HepG2 (cell line): Measurements from ENCODE around the gene CBX2. TPM values are rescaled to one million over a fixed set of nuclear protein-coding genes. Genes with fewer than 3 reads are reported as not detected.
A peak's percentile ranks its signal among the peaks of the same experiment; 100 is the strongest.

Source experiments
- AGO1 ChIP-seq: fragments of 200-400 bp; formaldehyde crosslinking; IDR thresholded peaks from 2 replicates; pipeline ENCODE4 v1.6.1; 2017; ENCODE audit warnings: mild to moderate bottlenecking, low read depth, low read length, moderate library complexity; ENCODE audit not compliant: poor library complexity, severe bottlenecking
- AHR ChIP-seq: IDR thresholded peaks from 2 replicates; pipeline ENCODE4 v1.6.1; 2018; ENCODE audit warnings: missing genetic modification reagents, missing compliant biosample characterization
- BORCS8-MEF2B ChIP-seq: sonication (generic); formaldehyde crosslinking; IDR thresholded peaks from 2 replicates; pipeline ENCODE4 v1.8.0; 2022; ENCODE audit warnings: mild to moderate bottlenecking, missing genetic modification reagents
- DMAP1 ChIP-seq: IDR thresholded peaks from 2 replicates; pipeline ENCODE4 v1.6.1; 2016
- ELF4 ChIP-seq: sonication (generic); formaldehyde crosslinking; IDR thresholded peaks from 2 replicates; pipeline ENCODE4 v1.5.0; 2020; ENCODE audit warnings: missing genetic modification reagents, mild to moderate bottlenecking, moderate library complexity, borderline replicate concordance
- HNF4G ChIP-seq, 2 experiments: sonication (generic) in 1 of 2; formaldehyde crosslinking in 1 of 2; IDR thresholded peaks; 2 replicates each; pipeline versions ENCODE4 v1.4.0 to v1.6.1; 2011 to 2020; ENCODE audit warnings: borderline replicate concordance in 2 of 2, low read depth in 2 of 2, mild to moderate bottlenecking in 2 of 2, low read length in 1 of 2, missing genetic modification reagents in 1 of 2, moderate library complexity in 1 of 2
- MAFK ChIP-seq, 2 experiments: IDR thresholded peaks in 1 of 2; conservative IDR thresholded peaks in 1 of 2; 2 replicates each; pipeline ENCODE4 v1.6.1; 2011; ENCODE audit warnings: improper control_type of control experiment in 2 of 2, low read length in 2 of 2
- MAZ ChIP-seq, 2 experiments: sonication (generic) in 1 of 2; formaldehyde crosslinking in 1 of 2; IDR thresholded peaks; 2 replicates each; pipeline versions ENCODE4 v1.5.0 to v1.6.1; 2012 to 2020; ENCODE audit warnings: low read depth in 2 of 2, mild to moderate bottlenecking in 2 of 2, borderline replicate concordance in 1 of 2, improper control_type of control experiment in 1 of 2, low read length in 1 of 2, missing genetic modification reagents in 1 of 2, moderate library complexity in 1 of 2
- PITX1 ChIP-seq: sonication (generic); formaldehyde crosslinking; IDR thresholded peaks from 2 replicates; pipeline ENCODE4 v1.5.1; 2020; ENCODE audit warnings: mild to moderate bottlenecking, missing genetic modification reagents
- POLR2AphosphoS2 ChIP-seq: IDR thresholded peaks from 2 replicates; pipeline ENCODE4 v1.6.1; 2011; ENCODE audit warnings: low read depth, low read length, improper control_type of control experiment
- SMARCE1 ChIP-seq: fragments of 450-650 bp; IDR thresholded peaks from 2 replicates; pipeline ENCODE4 v1.6.1; 2017; ENCODE audit warnings: borderline replicate concordance
- TMF1 ChIP-seq: sonication (generic); formaldehyde crosslinking; IDR thresholded peaks from 2 replicates; pipeline ENCODE4 v1.8.1; 2022; ENCODE audit warnings: low read depth, missing genetic modification reagents
- ZNF224 ChIP-seq: sonication (generic); formaldehyde crosslinking; IDR thresholded peaks from 2 replicates; pipeline ENCODE4 v1.5.0; 2020; ENCODE audit warnings: mild to moderate bottlenecking, missing genetic modification reagents
- ZNF232 ChIP-seq: sonication (generic); formaldehyde crosslinking; IDR thresholded peaks from 2 replicates; pipeline ENCODE4 v1.4.0; 2020; ENCODE audit warnings: missing genetic modification reagents, borderline replicate concordance
- ZNF234 ChIP-seq: sonication (generic); formaldehyde crosslinking; conservative IDR thresholded peaks from 2 replicates; pipeline ENCODE4 v1.5.1; 2020; ENCODE audit warnings: mild to moderate bottlenecking, missing genetic modification reagents
- ZNF510 ChIP-seq: sonication (generic); formaldehyde crosslinking; IDR thresholded peaks from 2 replicates; pipeline ENCODE4 v1.4.0; 2020; ENCODE audit warnings: low read depth, mild to moderate bottlenecking, missing genetic modification reagents
- ZNF552 ChIP-seq: sonication (generic); formaldehyde crosslinking; IDR thresholded peaks from 2 replicates; pipeline ENCODE4 v1.9.0; 2022; ENCODE audit warnings: missing genetic modification reagents, mild to moderate bottlenecking, borderline replicate concordance
- ZNF709 ChIP-seq: sonication (generic); formaldehyde crosslinking; IDR thresholded peaks from 2 replicates; pipeline ENCODE4 v1.5.0; 2020; ENCODE audit warnings: mild to moderate bottlenecking, missing genetic modification reagents
- ZNF75D ChIP-seq: sonication (generic); formaldehyde crosslinking; IDR thresholded peaks from 2 replicates; pipeline ENCODE4 v1.8.1; 2023; ENCODE audit warnings: missing genetic modification reagents, mild to moderate bottlenecking, borderline replicate concordance
- ZNF780A ChIP-seq: sonication (generic); formaldehyde crosslinking; IDR thresholded peaks from 2 replicates; pipeline ENCODE4 v1.8.0; 2022; ENCODE audit warnings: mild to moderate bottlenecking, missing genetic modification reagents, moderate library complexity
- ZSCAN31 ChIP-seq: sonication (generic); formaldehyde crosslinking; IDR thresholded peaks from 2 replicates; pipeline ENCODE4 v1.5.0; 2020; ENCODE audit warnings: low read depth, mild to moderate bottlenecking, missing genetic modification reagents
- polyA plus RNA-seq, 8 experiments: library from polyadenylated mRNA; depleted of rRNA in 3 of 8; stranded (reverse) in 7 of 8; unstranded in 1 of 8; fragments of >200 nt; fragmentation: Illumina TruSeq in 4 of 8; extraction: Trizol in 4 of 8; gene quantifications; 2 replicates each; pipeline versions ENCODE4 v1.2.1 to v1.2.3, GENCODE V29; 2011 to 2016; ENCODE audit warnings: low read depth in 4 of 8, missing spikeins in 1 of 8, mixed read lengths in 1 of 8; ENCODE audit not compliant: insufficient read depth in 1 of 8
- total RNA-seq, 5 experiments: library from RNA; depleted of rRNA; stranded (reverse); fragments of >200 nt; fragmentation: Illumina TruSeq; extraction: Trizol; gene quantifications; 2 replicates each; pipeline ENCODE4 v1.2.3, GENCODE V29; 2016; ENCODE audit warnings: low read depth in 1 of 5
- TF ChIP-seq, protein P1 (sequence below): sonication (generic); formaldehyde crosslinking; IDR thresholded peaks from 2 replicates; pipeline ENCODE4 v1.5.0; 2020; ENCODE audit warnings: missing genetic modification reagents
- TF ChIP-seq, protein P2 (sequence below): sonication (generic); formaldehyde crosslinking; IDR thresholded peaks from 2 replicates; pipeline ENCODE4 v1.8.1; 2023; ENCODE audit warnings: mild to moderate bottlenecking, moderate library complexity, missing genetic modification reagents
- TF ChIP-seq, protein P3 (sequence below): fragments of 450-650 bp; IDR thresholded peaks from 2 replicates; pipeline ENCODE4 v1.6.1; 2016

The CBX2 gene
- total and polyA plus RNA-seq, 2 of the 13 experiments (the other 11 are each of a cell fraction or from before 2014, with no cell fraction given), result 14.5 to 31.1 TPM

DNA sequence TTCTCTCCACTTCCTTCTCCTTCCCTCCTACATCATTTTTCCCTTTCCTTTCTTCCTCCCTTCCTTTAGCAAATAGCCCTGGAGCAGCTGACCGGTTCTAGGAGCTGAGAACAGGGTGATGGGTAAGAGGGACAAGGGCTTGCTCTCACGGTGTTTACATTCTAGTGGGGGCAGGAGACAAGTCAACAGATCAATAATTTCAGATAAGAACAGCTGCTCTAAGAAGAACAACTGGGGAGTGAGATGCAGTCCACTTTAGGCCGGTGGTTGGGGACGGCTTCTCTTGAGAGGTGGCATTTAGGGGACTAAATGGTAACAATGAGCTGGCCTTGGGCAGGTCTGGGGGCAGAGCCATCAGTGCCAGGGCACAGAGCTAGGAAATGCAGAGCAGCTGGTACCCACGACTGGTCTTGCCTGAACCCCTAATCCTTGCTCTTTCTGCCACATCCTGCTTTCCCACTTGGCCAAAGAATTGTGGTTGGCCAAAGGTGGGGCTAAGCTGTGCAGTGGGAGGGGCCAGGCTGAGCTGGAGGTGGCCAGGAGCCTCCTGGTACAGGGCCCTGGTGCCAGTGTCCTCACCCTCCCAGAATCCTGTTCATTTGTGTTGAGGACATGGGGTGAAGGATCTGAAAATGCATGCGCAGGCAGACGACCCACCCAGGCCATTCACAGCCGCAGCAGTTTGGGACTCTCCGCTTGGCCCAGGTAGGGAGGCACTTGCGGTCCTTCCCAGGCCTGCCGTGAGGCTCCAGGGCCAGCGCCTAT is 43.6 kb downstream of the CBX2 start (continued):
- no peak for TF ChIP-seq ZNF234 (CRISPR knock-in tag)
- no peak for TF ChIP-seq ZNF510 (CRISPR knock-in tag)
- peak; percentile 45; the same call in 1 of the 2 replicates for TF ChIP-seq AHR (CRISPR knock-in tag)
- no peak for TF ChIP-seq SMARCE1
- no peak for TF ChIP-seq TMF1 (CRISPR knock-in tag)
- peak; percentile 68 for TF ChIP-seq ZNF709 (CRISPR knock-in tag)
- TF ChIP-seq MAFK (conservative IDR thresholded peaks at IDR 0.05 in 1 of 2, IDR thresholded peaks at IDR 0.05 in 1 of 2; ENCODE audit: low read length in 2 of 2), result no peak
- TF ChIP-seq, protein P1, sequence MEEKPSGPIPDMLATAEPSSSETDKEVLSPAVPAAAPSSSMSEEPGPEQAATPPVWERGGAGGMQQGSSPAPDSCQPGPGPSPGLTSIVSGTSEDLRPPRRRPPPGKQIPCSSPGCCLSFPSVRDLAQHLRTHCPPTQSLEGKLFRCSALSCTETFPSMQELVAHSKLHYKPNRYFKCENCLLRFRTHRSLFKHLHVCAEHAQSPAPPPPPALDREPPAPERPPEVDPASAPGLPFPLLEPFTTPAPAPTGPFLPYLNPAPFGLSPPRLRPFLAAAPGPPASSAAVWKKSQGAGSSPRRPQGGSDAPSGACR (CRISPR knock-in tag), result peak; percentile 74; the same call in 1 of the 2 replicates
- peak; percentile 75 for TF ChIP-seq HNF4G (IDR thresholded peaks at IDR 0.05; ENCODE audit: borderline replicate concordance, low read depth, low read length)
- TF ChIP-seq HNF4G (CRISPR knock-in tag; IDR thresholded peaks at IDR 0.05; ENCODE audit: borderline replicate concordance, low read depth), result peak; percentile 52
- TF ChIP-seq MAZ (IDR thresholded peaks at IDR 0.05; ENCODE audit: borderline replicate concordance, low read depth, low read length), result peak; percentile 53; the same call in 1 of the 2 replicates
- peak; percentile 88 for TF ChIP-seq MAZ (CRISPR knock-in tag; IDR thresholded peaks at IDR 0.05; ENCODE audit: low read depth)
- TF ChIP-seq ZNF224 (CRISPR knock-in tag), result no peak
- no peak for TF ChIP-seq BORCS8-MEF2B (CRISPR knock-in tag)
- no peak for TF ChIP-seq ZNF552
- no peak for TF ChIP-seq ELF4
- no peak for TF ChIP-seq ZNF75D (CRISPR knock-in tag)
- TF ChIP-seq PITX1, result peak; percentile 93
- peak; percentile 40; the same call in 1 of the 2 replicates for TF ChIP-seq ZSCAN31 (CRISPR knock-in tag)
- no peak for TF ChIP-seq ZNF780A
- TF ChIP-seq, protein P2, sequence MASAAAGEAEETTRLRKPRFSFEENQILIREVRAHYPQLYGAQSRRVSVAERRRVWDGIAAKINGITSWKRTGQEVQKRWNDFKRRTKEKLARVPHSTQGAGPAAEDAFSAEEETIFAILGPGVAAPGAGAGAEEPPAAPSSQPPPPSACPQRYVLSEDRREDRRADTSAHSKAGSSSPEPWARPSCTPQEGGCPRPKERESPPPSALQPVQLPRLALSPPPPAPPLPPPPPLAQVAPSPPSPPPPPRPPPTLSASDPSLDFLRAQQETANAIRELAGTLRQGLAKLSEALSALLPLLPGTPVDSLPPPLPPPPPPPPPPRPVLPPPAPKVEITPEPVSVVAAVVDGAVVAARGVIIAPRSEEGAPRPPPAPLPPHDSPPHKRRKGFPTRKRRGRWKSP, result peak; percentile 84; the same call in 1 of the 2 replicates
- TF ChIP-seq, protein P3, sequence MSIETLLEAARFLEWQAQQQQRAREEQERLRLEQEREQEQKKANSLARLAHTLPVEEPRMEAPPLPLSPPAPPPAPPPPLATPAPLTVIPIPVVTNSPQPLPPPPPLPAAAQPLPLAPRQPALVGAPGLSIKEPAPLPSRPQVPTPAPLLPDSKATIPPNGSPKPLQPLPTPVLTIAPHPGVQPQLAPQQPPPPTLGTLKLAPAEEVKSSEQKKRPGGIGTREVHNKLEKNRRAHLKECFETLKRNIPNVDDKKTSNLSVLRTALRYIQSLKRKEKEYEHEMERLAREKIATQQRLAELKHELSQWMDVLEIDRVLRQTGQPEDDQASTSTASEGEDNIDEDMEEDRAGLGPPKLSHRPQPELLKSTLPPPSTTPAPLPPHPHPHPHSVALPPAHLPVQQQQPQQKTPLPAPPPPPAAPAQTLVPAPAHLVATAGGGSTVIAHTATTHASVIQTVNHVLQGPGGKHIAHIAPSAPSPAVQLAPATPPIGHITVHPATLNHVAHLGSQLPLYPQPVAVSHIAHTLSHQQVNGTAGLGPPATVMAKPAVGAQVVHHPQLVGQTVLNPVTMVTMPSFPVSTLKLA, result no peak
- TF ChIP-seq POLR2AphosphoS2, result no peak
- TF ChIP-seq AGO1, result no peak
- TF ChIP-seq ZNF232 (CRISPR knock-in tag), result peak; percentile 28; the same call in 1 of the 2 replicates
- peak; percentile 65; the same call in 1 of the 2 replicates for TF ChIP-seq DMAP1 (CRISPR knock-in tag)
